ENCODE measurements around the gene ASMT. TPM values are rescaled to one million over a fixed set of nuclear protein-coding genes. Genes with fewer than 3 reads are reported as not detected.

The ASMT gene
- total RNA-seq, 1 donor from 2014 or later: not detected

GRCh38 chrX:1659664-1660461 lies 45.0 kb downstream of the ASMT start:
- DNase-seq: no peak
- H3K4me3 Mint-ChIP-seq (ENCODE audit: unreplicated experiment): peak overlapping the region; percentile 44
- peak overlapping the region; percentile 82 for H3K27ac Mint-ChIP-seq (ENCODE audit: unreplicated experiment)
- peaks cover 4% of the 10 kb centered on the region for H3K36me3 Mint-ChIP-seq (ENCODE audit: unreplicated experiment)
- peaks cover 22% of the 10 kb centered on the region for H3K9me3 Mint-ChIP-seq (ENCODE audit: unreplicated experiment)
- H3K27me3 Mint-ChIP-seq (ENCODE audit: unreplicated experiment): peaks cover 21% of the 10 kb centered on the region
- no peak for TF ChIP-seq CTCF (IDR thresholded peaks at IDR 0.05; ENCODE audit: partially characterized antibody, unreplicated experiment)
- peaks cover 24% of the 10 kb centered on the region for H3K4me1 Mint-ChIP-seq (ENCODE audit: low read depth, unreplicated experiment)

- H3K27ac Mint-ChIP-seq (ENCODE audit: unreplicated experiment): peak overlapping the region; percentile 84
- peaks cover 4% of the 10 kb centered on the region for H3K36me3 Mint-ChIP-seq (ENCODE audit: unreplicated experiment)
- peak; percentile 79 for DNase-seq
- H3K9me3 Mint-ChIP-seq (ENCODE audit: unreplicated experiment): peaks cover 17% of the 10 kb centered on the region
- H3K4me1 Mint-ChIP-seq (ENCODE audit: low read depth, unreplicated experiment): peaks cover 24% of the 10 kb centered on the region
- no peak for TF ChIP-seq CTCF (IDR thresholded peaks at IDR 0.05; ENCODE audit: partially characterized antibody, unreplicated experiment)
- H3K4me3 Mint-ChIP-seq (ENCODE audit: unreplicated experiment): no peak overlapping the region
- peaks cover 21% of the 10 kb centered on the region for H3K27me3 Mint-ChIP-seq (ENCODE audit: unreplicated experiment)
Measured at GRCh38 chrX:1661048-1661921, 46.4 kb downstream of the ASMT start.

GRCh38 chrX:1661922-1662221 lies 47.0 kb downstream of the ASMT start:
- Mint-ChIP-seq H3K4me3 (ENCODE audit: unreplicated experiment) (no peak overlapping the region), H3K27me3 (ENCODE audit: unreplicated experiment) (peaks cover 21% of the 10 kb centered on the region), H3K36me3 (ENCODE audit: unreplicated experiment) (peaks cover 6% of the 10 kb centered on the region), H3K4me1 (ENCODE audit: low read depth, unreplicated experiment) (peaks cover 24% of the 10 kb centered on the region), H3K27ac (ENCODE audit: unreplicated experiment) (peak overlapping the region; percentile 84), H3K9me3 (ENCODE audit: unreplicated experiment) (peaks cover 17% of the 10 kb centered on the region)
- DNase-seq: no peak
- no peak for TF ChIP-seq CTCF (IDR thresholded peaks at IDR 0.05; ENCODE audit: partially characterized antibody, unreplicated experiment)

GRCh38 chrX:1667566-1667965 lies 52.7 kb downstream of the ASMT start:
- H3K27me3 Mint-ChIP-seq (ENCODE audit: unreplicated experiment): peaks cover 1% of the 10 kb centered on the region
- TF ChIP-seq CTCF (IDR thresholded peaks at IDR 0.05; ENCODE audit: partially characterized antibody, unreplicated experiment): no peak
- H3K4me1 Mint-ChIP-seq (ENCODE audit: low read depth, unreplicated experiment): no peaks in the 10 kb centered on the region
- H3K9me3 Mint-ChIP-seq (ENCODE audit: unreplicated experiment): peaks cover 2% of the 10 kb centered on the region
- H3K4me3 Mint-ChIP-seq (ENCODE audit: unreplicated experiment): no peak overlapping the region
- no peak for DNase-seq
- peaks cover 12% of the 10 kb centered on the region for H3K36me3 Mint-ChIP-seq (ENCODE audit: unreplicated experiment)
- no peak overlapping the region for H3K27ac Mint-ChIP-seq (ENCODE audit: unreplicated experiment)

GRCh38 chrX:1673337-1673736 lies 58.5 kb downstream of the ASMT start:
- Mint-ChIP-seq H3K27me3 (ENCODE audit: unreplicated experiment) (no peaks in the 10 kb centered on the region), H3K27ac (ENCODE audit: unreplicated experiment) (no peak overlapping the region), H3K9me3 (ENCODE audit: unreplicated experiment) (no peaks in the 10 kb centered on the region), H3K36me3 (ENCODE audit: unreplicated experiment) (no peaks in the 10 kb centered on the region), H3K4me3 (ENCODE audit: unreplicated experiment) (no peak overlapping the region), H3K4me1 (ENCODE audit: low read depth, unreplicated experiment) (no peaks in the 10 kb centered on the region)
- TF ChIP-seq CTCF (IDR thresholded peaks at IDR 0.05; ENCODE audit: partially characterized antibody, unreplicated experiment): peak; percentile 95
- no peak for DNase-seq
